A204.1 (cell line): ENCODE data around the gene CACNA1C.

Experiments
- FAIRE-seq: peaks from 2 replicates; lab custom pipeline; 2012; peaks lifted over from hg19 to GRCh38; lab: Jason Lieb, UNC

Gene CACNA1C

DNA sequence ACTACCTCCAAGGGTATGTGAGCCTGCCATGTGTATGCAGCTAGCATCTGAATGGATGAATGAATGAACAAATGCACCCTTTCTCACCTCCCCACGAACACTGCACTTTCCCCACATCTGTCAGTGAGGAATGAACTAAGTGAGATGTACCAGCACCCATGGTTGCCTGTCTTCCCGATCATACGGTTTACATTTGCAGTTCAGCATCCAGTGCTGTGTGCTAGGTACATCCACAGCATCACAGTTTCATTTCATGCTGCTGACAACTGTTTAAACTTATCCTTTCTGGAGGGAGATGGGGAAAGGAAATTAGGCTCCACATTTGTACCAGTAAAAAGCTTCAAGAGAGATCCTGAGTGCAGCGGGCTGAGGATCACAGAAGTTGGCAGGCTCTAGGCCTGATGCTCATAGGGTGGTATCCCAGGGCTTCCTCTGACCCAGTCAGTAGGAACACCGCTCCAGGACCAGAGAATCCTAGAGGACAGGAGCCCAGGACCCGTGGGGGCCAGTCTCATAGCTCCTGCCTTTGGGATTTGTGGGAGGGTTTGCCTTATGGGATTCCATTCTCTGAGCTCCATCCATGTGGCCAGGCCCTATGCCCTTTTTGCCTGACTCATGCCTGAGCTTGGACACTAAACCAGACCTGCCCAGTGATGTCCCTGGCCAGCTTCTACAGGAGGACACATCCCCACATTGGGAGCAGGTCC is 294.5 kb downstream of the CACNA1C start:
- no peak for FAIRE-seq

DNA sequence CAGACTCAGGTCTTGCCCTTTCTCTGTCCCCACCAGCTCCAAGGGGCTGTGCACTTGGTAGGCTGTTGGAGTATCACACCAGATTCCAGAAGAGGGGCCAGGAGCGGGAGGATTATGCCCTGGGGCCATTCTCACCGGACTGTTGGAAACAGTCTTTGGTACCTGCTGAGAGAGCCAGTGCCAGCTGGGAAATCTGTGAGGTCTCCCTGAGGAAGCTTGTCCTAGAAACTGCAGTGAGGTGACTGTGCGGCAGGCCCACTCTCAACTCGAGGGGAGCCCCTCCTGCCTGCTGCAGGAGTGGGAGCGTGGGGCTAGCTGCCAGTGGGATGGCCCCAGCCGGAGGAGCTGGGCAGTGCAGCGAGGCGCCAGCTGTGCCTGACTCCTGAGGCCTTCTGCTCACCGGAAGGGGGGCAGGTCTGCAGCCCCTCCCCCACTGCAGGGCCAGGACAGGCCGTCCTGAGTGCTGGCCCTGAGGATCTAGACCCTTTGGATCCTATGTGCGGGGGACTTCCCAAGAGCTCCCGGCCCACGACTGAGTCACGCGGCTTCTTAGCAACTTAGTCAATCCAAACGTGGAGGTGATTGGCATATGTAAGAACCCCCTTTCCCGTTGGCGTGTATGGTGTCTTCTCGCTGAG is 295.2 kb downstream of the CACNA1C start:
- no peak for FAIRE-seq

DNA sequence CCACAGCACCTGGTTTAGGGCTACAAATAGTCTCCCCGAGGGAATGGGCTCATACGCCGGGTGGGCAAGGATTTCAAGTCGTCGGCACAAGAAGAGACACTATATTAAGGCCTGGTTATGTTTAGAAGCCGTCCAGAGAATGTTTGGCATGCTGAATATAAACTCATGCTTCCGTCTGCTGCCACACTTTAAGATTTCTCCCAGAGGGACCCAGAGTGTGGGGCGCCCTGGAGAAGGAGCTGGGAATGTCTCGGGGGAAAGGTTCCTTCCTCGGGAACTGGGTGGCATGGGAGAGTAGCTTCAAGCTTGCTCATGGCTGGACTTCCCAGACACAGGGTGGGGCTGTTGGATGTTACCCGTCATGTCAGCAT is 295.7 kb downstream of the CACNA1C start:
- no peak for FAIRE-seq

DNA sequence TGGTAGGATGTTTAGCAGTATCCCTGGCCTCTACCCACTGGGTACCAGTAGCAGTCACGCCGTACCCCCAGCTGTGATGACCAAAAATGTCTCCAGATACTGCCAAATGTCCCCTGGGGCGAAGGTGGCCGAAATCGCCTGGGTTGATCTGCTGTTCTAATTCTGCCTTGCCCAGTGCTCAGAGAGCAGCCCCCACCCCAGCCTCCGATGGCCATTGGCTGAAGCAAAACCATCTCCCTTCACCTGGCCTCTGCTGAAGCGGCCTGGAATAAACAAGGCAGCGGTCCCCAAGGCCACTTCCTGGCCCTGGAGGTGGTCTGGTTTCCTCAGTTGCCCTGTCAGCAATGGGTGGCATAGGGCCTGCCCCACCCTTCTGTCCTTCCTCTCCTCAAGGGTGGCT is 298.4 kb downstream of the CACNA1C start:
- FAIRE-seq = no peak

DNA sequence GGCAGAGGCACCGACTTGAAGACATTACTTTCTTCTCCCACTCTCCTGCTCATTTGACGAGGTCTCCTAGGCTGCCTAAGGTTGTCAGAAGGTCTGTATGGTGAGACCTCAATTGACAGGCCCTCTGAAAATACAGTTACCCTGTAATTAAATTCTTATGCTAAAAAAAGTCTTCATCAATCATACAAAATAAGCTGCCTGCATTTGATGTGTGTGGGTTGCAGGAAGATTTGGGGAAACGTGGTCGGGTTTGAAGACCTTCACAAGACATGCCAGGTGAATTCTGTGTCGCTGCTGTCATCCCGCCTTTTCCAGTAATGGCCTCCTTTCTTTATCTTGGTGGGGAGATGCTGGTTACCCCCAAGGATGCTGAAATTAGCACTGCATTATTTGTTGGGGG is 299.4 kb downstream of the CACNA1C start:
- FAIRE-seq = no peak

DNA sequence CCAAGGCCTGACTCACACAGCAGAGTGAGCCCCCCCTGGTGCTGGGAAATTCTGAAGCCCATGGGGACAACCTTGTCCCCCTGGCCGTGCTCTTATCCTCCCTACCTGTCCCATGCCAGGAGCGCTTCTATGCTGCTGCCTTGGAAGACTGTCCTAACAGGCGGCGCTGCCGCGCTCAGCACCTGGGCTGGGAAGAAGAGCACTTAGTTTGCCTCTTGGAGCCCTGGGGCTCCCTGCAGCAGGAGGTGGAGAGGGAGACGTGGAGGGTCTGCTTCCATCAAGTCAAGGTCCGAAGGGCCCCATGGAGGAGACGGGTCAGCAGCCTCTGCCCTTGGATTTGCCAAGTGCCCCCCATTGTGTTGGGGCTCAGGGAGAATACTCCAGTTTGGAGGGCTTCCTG is 300.5 kb downstream of the CACNA1C start:
- no peak for FAIRE-seq

DNA sequence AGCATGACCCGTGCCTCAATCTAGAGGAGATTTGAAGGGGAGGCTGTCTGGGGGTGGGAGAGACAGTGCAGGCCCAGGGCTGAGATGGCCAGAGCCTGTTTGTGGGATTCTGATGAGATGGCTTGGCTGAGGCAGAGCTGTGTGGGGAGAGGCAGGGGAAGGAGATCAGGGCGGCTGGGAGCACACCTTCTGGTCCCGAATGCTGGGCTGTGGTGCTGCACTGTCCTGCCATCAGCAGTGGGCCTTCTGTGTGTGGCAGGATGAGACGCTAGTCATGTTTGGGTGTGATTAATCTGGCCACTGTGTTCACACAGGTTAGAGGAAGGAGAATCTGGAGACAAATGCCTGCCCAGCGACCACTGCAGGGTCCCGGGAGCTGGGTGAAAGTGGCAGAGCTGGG is 300.9 kb downstream of the CACNA1C start:
- no peak for FAIRE-seq

DNA sequence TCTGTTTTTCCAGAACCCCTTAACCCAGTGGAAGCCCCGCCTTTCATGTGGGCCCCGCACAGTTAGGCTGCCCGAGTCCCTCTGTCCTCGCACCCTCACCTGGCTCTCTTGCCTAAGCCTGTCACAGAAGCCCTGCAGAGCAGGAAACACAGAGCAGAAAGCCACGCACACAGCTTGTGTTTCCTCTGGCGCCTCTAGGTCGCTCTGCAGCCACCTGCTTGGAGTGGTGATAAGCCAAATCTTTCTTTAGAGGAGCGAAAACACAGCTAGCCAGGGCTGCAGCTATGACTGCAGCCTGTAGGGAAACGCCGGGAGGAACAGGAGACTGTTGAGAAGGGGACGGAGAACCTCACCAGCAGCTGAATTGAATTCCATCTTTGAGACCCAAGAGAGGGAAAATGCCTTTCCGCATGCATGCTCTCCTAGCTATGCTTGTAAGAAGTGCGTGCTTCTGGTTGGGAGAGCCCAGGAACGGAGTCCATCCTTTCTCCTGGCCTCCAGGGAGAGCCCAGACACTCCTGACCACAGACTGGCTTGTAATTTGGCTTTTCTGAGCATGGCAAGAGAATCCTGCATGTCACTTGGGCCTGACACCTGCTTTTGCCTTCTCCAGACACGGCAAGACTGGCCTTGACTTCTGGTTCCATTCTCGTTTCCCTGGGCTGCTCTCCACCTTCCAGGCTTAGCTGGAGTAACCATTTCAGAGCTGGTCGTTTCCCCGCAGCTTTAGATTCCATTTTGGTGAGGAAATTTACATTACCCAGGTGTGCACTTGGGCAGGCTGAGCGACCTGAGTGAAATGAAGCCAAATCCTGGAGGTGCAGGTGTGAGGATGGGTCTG is 301.6 kb downstream of the CACNA1C start:
- no peak for FAIRE-seq

DNA sequence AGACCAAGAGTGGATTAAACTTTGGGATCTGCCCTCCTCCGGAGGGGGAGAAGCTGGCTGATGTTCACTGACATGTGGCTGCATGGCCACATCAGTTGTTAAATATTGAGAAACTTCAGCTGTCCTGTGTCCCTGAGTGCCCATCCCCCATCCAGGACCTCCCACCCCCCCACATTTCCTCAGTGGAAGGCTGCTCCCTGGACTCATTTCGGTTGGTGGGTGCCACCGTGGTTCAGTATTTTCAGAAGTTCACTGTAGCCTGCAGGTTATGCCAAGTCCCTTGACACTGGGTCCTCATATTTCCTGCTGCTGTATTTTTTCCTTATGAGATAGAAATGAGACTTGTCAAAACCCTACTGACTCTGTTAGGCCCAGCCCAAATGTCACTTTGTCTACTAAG is 302.4 kb downstream of the CACNA1C start:
- FAIRE-seq = no peak

DNA sequence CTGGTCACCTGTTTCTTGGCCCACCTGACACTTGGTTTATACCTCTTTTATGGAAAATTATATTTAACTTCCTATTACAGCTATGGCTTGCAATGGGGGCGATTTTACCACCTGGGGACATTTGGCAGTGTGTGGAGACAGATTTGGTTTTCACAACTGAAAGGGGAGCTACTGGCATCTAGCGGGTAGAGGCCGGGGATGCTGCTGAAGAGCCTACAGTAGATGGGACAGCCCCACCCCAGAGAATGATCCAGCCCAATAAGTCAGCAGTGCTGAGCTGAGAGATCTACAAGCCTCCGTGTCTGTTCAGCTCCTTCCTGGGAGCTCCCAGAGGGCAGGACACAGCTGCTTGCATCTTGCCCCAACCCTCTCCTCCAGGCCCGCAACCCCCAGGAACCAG is 302.8 kb downstream of the CACNA1C start:
- no peak for FAIRE-seq

DNA sequence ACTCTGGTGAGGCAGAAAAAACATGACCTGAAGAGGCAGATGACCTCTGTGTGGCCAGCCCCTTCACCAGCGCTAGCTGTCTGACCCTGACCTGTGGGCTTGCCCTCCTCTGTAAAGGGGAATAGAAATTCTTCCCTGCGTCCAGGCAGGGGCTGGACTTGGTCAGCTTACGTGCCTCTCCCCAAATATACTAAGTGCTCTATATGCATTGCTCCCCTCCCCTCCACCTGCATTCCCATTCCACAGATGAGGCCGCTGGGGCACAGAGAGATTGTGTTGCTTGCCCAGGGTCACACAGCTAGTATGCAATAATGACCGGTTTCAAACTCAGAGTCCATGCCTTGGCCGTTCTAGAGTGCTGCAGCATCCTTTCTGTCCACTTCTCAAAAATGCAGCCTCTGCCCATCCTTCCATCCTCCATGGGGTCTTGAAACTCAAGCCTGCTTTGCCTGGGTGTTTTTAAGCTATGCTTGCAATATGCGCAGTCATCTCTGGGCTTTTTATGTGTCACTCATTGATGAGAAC is 303.9 kb downstream of the CACNA1C start:
- FAIRE-seq = no peak

DNA sequence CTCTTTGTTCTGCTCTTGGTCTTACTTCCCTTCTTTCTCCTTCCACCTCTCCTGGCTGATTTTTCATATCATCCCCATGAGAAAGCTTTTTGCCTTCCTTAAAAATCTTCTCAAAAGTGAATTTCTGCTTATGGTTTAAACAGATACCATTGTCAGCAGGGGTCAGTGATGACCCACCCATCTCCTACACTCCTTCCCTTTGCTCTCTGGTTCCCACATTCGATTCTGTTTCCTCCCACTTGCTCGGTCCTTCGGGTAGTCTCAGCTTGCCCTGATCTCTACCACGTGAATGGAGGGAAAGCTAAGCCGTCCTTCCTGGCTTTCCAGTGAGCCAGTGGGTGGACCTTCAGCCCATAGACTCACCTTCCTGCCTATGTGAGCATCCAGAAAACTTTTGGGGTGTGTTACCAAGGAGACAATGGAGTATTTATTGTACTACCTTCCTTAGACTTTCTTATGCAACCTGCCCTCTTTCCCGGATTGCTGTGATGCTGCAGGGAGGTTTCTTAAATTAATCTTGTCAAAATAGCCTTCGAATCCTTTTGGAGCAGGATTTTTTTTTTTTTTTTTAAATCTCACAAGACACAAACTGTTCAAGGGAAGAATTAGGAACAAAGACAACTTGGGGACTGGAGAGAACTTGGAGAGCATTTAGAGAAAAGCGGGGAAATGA is 306.3 kb downstream of the CACNA1C start:
- no peak for FAIRE-seq

DNA sequence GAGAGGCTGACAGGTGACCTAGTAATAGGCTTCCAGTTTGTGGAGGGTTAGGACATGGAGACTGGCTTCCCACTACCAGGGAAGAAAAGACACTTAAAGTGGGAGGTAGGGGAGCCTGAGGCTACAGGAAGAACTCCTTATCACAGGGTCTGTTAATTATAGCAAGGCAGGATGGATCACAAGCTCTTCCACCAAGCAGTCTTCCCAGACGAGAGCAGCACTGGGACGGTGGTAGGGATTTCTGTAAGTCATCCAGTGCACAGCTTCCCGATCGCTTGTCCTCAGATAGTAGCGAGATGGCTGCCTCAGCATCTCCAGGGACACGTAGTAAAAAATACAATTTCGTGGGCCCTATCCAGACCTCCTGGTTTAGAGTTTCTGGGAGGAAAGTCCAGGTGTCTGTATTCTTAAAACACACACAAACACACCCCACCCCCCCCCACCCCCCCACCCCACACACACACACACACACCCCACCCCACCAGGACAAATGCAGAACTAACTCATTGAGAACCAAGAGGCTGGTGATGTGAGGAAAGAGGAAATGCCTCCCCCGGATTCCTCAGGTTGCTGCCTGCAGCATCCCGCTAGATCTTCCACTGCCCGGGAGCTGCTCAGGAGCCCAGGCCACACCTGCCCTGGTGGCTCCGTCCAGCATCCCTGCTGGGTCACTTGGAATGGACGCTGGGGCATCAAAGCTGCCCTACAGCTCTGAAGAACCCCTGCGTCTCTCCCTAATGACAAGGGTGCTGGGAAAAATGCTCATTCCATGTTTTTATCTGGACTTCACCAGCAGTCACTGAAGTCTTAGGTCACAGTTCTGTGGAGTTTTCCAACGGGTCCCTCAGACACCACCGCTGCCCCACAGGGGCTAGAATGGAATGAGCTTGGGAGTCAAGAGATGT is 307.2 kb downstream of the CACNA1C start:
- FAIRE-seq = no peak

DNA sequence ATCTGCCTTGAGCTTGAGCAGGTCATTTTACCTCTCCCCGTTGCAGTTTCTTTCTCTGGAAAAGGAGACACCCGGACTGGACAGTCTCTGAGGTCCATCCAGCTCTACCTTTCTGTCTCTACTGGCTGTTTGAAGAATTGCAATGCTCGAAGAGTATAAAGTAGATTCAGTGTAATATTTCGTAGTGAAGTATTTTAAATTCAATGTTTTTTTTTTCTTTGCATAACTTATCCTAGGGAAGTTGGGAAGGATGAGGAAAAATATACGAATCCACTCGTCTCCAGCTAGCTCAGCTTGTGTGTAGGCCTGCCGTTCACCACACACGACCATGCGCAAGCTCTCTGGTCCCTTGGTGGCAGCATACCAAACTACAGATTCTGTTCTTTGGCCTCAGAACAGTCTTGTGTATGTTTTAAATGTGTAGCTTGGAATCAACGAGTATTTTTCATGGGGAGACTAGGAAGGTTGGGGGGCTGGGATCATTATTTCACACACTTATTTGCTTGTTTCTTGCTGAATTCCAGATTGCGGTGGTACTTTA is 307.9 kb downstream of the CACNA1C start:
- no peak for FAIRE-seq

DNA sequence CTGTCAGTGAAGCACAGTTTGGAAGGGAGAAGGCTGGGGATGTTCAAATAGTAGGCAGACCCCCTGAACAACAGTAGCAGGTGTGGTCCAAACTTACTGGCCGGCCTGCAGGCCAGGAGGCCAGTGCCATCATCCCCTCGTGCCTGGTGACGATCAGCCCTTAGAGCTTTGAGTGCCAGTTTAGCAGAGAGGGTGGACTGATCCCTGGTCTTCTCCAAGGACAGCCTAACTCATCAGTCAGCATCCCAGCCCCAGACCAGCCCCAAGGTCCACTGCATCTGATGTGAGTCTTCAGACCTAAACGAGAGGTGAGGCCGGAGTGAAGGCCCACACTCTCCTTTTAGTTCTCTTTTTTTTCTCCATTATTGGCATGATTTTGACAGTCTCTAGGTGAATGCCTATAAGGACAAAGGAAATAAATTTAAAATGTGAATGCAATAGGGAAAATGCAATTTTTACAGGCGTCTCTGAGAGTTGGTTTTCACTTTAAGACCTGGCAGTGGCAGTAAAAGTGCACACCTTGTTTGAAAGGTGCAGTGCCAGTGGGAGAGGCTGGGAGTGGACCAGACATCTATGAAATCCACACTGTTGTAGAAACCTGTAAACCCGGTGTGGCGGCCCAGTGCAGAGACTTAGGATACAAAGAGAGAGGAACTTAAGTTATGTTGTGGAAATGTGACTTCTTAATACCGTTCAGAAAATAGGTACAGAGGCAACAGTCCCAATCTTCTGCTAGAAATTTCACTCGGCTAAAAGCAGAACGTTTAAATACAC is 311.2 kb downstream of the CACNA1C start:
- no peak for FAIRE-seq

DNA sequence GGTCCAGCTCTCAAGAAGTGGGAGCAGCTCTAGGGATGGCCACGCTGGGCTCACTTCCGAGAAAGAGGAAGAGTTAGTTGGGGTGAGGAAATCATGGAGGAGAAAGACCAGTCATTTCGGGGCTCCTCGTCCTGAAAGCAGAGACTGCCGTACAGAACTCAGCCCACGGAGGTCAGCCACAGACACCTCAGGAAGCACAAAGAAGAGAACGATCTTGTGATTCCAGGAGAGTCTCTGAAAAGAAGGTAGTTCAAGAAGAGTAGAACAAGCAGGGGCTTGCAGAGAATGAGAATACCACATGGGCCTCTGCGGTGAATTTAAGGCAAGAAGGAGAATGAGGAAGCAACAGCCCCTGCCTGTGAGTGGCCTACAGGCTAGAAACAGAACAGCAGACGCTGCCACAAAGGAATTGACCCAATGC is 311.9 kb downstream of the CACNA1C start:
- FAIRE-seq = no peak

DNA sequence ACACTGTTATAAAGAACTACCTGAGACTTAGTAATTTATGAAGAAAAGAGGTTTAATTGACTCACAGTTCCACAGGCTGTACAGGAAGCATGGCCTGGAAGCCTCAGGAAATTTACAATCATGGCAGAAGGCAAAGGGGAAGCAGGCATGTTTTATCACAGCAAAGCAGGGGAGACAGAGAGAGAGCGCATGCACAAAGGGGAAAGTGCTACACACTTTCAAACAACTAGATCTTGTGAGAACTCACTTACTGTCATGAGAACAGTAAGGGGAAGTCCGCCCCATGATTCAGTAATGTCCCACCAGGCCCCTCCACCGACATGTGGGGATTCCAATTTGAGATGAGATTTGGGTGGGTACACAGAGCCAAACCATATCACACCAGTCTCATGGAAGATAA is 313.9 kb downstream of the CACNA1C start:
- FAIRE-seq = no peak

DNA sequence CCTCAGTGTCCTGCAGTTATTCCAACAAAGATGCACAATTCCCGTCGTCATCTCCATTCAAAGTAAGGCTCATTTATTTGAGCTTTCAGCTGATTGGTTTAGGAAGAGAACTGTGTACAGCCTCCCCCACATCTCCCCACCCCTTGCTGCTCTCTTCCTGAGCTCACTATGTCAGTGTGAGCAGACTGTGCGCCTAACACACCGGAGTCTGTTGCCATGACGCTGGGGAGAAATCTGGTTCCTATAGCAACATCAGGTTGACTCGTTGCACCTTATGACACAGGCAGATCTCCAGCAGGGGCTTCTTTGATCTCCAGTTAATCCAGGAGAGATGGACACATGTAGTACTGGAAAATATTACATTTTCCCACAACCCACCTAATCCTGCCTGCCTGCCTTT is 319.4 kb downstream of the CACNA1C start:
- no peak for FAIRE-seq

DNA sequence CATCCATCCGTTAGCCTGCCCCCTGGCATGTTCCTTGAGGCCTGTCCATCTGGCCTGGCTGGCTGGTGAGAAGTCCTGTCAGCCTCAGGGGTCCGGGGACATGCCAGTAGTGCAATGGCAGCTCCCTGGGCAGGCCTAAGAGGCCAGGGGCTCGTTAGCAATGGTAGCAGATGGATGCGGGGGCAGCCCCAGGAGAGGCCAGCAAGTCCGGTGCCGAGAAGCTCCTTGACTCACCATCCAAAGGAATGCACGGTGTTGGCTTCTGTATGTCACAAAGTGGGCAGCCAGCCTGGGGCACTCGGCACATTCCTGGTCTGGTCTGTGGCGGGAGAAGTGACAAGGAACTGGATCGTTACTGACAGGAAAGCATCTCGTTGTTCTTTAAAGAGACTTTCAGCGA is 319.9 kb downstream of the CACNA1C start:
- no peak for FAIRE-seq

DNA sequence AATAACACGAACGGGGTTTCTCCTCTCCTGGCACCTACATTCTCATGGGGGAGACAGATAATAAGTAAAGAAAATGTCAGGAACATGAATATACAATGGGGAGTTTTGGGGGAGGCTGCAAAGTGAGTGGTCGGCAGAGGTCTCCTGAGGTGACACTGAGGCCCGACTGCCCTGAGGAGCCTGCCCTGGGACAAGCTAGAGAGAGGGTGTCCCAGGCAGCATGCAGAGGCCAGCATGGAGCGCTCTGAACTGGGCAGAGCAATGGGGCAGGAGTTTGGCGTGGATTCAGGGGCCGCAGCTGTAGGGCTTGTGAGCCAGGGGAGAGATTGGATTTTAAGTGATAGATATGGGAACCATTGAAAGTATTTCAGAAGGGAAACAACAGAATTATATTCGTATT is 320.5 kb downstream of the CACNA1C start:
- FAIRE-seq = no peak
